Eye (tissue), 1 donor: ENCODE results near the gene TST.

Experiments used
- DNase-seq: peaks from one replicate; pipeline ENCODE4 v3.0.0-alpha.2; 2015

Gene TST

DNA sequence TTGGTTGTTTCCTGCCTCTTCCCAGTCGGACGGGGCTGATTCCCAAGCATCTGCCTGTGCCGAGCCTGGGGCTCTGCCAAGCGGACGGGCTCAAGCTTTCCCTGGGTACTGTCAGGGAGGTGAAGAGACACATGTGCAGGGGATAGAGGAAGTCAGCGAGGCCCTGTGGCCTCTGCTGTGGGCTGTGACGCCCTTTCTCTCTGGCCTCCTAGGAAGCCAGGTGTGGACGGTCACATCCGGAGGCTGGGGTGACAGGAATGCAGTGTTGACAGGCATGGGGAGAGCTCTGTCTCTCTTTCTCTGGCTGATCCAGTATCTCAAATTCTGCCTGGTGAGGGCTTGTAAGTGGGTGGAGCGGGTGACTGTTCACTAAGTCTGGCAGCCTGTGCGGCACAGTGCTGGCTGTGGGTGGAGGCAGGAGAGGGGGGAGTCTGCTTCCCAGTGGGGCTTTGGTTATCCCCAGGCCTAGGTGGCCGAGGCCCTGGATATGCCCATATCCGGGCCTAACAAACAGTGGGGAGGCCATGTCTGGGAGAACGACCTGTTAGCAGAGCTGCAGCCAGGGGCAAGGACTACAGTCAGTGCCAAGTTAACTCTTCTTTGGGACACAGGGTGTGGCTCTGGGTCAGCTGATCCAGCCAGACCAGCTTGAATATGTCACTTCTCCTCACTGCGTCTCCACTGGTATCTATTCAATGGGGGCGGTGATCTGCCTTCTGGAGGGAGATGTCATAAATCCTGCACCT, 34.2 kb upstream of the TST start:
- no peak for DNase-seq

DNA sequence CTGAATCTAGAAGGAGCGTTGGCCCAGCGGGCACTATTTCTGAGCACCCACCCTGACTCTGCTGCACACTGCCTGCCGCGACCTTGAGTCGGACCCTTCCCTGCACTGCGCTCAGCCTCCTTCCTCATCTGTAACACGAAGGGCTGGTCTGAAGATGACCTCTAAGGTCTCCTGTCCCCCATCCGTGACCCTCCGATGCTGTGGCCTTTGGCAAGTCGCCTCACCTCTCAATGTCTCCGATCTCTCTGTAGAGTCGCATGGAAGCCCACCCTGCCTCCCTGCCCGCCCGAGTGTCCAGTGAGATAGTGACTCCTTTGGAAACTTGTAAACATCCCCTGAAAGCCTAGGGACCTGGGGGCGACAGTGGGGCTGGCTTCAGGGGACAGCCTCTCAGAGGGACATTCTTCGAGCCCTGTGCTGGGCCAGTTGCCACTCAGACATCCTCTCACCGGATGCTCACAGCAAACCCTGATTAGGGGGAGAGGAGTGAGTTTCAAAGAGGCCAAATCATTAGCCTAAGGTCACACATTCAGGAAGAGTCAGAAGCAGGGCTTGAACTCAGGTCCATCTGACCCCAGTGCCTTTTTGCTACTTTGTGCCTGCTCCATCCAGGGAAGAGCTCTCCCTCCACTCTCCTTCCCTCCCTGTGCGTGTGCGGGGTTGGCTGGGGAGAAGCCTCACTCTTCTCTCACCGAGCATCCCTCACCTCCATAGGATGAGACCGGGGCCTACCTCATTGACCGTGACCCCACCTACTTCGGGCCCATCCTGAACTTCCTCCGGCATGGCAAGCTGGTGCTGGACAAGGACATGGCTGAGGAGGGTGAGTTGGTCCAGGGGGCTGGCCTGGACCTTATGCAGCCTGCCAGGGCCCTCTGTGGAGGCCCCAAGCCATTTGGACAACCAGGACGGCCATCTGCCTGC, 33.4 kb upstream of the TST start:
- no peak for DNase-seq

DNA sequence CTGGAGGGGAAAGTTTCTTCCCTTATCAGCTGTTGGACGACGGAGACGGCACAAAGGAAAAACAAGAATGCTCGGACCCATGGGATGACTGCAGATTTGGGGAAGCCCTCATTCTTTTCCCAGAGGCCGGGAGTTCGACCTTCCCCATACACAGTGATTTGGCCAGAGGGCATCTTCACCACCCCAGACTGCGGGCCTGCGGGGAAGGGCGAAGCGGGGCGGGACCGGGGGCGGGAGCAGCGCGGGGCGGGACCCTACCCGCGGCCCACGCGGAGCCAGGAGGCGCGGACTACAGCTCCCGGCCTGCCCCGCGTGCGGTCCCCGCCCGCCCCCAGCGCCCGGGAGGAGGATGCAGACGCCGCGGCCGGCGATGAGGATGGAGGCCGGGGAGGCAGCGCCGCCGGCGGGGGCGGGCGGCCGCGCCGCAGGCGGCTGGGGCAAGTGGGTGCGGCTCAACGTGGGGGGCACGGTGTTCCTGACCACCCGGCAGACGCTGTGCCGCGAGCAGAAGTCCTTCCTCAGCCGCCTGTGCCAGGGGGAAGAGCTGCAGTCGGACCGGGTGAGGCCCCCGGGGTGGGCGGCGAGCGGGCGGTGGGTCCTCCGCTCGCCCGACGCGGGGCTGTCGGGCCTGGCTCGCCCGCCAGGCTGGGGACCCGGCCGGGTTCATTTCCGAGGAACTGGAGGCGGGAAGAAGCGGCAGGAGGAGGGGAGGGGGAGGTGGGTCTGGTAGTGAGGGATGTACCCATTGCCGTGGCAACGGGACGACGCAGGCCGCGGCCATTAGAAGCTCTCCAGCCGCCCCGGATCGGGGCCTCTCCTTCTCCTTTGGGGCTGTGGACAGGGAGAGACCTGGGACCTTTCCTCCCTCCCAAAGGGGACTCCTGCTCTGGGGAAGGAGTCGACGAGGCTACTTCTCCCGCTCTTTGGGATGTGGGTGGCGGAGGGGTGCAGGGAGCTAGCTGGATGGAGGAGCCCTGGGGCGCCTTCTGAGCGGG, 32.4 kb upstream of the TST start, which contains the start of gene KCTD17:
TSS of gene KCTD17 (plus strand) at position 352 of the 995 bp plus-strand sequence. CDS start at position 371, 19 bp downstream.
- peak; percentile 82 for DNase-seq

DNA sequence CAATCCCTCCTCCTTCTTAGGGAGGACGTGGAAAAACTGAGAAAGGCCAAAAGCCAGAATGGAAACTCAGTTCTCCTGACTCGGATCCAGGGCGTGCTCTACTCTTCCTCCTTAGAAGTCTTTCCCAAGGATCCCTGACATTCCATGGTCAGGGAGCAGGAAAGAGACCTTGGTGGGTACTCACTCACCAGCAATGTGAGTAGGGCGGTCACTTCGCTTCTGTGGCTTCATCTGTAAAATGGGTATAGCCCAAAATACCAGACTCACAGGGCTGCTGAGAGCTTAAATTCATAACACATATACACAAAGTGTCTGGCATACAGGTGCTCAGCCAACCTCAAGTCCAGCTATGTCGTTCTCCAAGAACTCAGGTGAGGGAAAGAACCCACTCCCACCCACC, 31.7 kb upstream of the TST start:
- DNase-seq = no peak

DNA sequence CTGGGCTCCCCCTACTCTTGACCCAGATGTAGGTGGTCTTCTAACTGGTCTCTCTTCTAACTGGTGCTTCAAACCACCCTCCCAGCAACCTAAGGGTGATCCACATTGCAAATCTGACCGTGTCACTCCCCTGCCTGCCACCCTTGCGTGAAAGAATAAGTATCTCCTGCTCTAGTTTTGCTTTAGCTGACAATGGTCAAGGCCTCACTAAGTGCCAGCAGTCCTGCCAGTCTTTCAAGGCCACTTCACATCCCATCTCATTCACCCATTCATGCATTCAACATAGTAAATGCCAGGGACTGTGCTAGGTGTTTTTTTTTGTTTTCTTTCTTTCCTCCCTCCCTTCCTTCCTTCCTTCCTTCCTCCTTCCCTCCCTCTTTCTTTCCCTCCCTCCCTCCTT, 30.0 kb upstream of the TST start:
- DNase-seq = no peak

DNA sequence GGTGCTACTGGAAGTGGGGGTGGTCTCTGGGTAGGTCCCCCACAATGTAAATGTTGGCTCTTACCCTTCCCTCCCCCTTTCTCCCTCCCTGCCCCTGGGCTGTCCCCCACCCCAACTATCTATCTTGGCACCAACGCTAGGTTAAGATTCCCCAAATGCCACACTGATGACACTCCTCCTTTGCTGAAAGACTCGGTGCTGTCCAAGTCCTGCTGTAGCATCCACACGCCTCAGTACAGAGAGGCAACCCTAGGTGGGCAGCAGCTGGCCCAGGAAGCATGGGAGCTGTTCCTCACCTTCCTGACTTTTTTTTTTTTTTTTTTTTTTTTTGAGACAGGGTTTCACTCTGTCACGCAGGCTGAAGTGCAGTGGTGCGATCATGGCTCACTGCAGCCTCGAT, 28.9 kb upstream of the TST start:
- DNase-seq = no peak

DNA sequence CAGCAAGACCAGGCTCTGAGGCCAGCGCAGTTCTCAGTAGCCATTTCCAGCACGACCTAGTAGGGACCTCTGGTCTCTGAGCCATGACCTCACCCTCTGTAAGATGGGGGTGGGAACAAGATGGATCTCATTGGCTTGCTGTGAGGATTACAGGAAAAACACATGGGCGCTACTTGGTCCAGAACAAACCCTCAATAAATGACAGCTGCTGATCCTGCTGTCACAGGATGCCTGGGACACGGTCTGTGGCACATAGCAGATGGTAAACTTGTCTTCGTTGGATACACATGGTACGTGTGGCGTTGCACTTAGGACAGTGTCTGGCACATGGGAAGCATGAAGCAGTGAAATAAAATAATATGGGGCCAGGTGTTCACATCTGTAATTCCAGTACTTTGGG, 27.8 kb upstream of the TST start:
- DNase-seq = peak; percentile 56

DNA sequence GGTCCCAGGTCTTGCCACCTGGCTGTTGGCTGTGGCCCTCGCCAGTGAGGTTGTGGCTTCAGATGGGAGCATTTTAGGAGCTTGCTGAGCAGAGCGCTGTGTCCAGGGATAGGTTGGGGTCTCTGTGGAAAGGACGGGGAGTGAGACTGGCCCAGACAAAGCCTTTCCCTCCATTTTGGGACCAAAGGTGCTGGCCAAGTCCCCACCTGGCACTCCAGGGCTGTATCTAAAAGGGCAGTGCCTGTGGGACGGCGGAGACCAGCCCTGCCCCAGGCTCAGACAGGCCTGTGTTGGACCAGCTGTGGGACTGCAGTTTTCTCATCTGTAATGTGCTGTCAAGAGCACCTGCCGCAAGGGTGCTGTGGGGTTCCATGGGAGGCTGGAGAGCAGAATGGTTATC, 27.3 kb upstream of the TST start:
- no peak for DNase-seq

DNA sequence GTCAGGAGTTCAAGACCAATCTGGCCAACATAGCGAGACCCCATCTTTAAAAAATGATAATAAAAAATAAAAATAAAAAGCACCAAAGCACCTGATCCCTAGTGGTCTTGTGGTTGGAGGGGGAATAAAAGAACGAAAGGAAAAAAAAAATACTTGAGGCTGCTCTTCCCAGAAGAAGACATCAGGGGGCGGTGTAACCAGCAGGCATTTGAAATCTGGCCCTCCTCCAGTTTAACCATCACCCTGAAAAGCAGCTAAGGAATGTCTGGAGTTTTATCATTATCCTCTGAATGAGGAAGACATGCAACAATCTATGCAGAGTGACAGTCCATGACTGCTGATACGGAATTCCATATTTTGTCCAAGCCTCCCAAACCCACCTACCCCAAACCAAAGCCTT, 26.7 kb upstream of the TST start:
- DNase-seq = peak; percentile 39

DNA sequence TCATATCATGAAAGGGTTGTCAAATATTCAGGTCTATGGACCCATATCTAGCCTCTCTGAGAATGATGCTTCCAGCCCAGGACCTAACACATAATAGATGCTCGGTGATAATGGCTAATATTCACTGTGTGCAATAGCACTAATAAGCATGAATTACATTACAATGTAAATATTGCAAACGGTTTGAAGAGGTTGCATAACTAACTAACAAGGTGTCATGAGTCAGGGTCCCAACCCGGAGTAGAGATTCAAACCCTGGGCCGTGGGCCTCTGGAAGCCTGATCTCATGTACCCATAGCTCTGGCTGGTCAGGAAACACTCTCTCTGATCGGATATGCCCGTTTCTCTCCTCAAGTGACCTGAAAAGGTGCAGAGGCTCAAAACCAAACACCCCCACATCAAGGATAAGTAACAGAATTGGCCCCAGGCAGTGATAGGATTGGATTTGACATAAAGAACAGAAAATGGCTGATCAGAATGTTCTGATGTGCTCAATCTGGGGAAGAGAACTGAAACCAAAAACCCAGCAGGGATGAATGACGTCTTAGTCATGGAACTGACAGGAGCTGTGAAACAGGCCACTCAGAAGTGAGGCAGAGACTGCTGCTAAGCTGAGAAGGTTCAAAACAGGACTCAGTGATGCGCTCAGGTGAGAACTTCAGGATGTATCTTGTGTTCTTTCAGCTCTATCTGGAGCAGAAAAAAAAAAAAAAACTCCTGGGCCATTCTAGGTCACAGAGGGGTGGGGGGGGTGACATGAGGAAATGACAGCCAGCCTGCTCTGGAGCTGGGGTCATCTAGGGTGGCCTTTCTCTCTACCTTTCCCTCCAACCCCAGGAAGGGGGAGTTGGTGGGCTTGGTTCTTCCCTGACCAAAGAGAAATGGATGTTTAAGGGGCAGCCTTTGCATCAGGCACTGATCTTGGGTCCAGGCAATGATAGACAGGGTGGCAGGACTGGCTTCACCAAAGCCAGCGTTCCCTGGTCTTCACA, 25.7 kb upstream of the TST start:
- no peak for DNase-seq

DNA sequence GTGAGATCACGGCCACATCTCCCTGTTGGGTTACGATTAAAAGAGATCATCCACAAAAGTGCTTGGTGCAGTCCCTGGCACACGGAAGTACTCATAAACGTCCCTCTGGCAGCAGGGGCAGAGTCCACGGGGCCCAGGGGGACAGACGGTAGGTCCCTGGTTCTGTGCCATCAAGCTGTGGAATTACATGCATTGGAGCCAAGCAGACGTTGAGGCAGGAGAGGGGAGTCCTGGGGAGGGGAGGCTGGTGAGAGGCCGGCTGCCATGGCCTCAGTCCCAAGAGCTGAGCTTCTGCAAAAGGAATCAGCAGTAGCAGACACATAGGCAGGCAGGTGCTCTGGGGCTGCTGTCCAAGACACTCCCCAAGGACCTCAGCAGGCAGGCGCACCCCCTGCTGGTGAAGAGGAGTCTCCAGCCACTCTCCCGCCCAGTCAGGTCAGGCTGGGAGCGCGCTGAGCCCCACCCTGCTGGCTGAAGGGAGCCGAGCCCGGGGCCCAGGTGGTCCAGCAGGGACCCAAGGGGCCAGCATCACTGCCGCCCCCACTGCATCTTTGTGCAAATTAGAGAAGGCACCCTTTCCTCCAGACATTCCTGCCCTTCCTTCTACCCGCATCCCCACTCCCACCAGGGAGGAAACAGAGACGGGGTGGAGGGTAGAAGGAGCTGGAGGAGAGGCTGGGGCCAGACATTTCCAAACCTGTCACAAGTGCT, 24.7 kb upstream of the TST start:
- peak; percentile 39 for DNase-seq

DNA sequence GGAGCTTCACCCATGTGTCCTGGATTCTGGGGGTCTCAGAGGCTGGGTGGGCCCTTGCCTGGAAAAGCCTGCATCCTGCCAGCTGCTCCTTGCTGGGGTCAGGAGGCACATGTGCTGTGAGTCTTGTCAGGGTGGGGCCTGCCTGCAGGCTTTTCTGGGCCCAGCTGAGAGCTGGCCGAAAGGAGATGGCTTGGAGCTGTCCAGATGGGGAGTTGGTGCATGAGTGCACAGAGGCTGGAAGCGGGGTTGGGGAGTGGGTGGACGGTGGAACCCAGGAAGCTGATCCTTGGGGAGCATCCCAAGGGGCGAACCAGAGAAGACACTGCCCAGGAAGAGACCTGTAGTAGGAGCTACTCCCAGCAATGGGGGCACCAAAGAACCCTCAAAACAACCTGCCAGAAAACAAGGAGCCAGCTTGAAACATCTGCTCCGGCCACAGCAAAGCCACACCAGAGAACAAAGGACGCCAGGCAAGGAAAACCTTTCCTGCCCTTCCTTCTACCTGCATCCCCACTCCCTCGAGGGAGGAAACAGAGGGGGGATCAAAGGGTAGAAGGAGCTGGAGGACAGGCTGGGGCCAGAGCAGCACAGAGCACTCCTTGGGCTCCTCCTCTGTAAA, 24.1 kb upstream of the TST start:
- DNase-seq = peak; percentile 48

DNA sequence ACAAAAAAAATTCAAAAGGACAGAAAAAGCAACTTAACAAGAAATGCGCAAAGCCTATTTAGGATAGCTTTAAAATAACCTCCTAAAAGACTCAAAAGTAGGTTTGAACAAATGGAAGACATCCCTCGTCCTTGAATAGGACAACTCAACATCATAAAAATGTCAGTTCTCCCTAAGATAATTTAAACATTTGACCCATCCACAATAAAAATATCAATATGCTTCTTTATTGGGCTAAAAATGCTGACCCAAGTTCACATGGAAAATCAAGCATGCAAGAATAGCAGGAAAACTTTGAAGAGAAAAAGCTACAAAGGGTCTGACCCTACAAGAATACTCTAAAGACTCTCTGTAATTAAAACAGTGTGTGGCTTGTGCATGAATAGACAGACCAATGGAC, 20.2 kb upstream of the TST start:
- DNase-seq = no peak

DNA sequence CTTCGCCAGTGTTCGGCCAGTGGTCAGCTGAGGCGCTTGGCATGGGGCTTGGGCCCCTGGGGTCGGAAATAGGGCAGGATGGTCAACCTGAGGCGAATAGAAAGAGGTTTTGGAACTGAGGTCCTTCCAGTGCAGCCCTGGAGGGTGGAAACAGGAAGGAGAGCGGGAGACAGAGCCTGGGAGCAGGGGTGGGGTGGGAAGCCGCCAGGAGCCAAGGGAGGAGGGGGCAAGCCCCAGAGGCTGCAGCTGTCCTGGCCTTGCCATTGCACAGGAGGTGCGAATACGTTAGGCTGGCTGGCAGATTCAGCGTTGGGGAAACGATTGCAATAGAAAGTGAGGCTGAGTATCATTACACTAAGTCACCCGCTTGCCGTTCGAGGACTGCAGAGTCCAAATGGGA, 18.4 kb upstream of the TST start:
- DNase-seq = no peak

DNA sequence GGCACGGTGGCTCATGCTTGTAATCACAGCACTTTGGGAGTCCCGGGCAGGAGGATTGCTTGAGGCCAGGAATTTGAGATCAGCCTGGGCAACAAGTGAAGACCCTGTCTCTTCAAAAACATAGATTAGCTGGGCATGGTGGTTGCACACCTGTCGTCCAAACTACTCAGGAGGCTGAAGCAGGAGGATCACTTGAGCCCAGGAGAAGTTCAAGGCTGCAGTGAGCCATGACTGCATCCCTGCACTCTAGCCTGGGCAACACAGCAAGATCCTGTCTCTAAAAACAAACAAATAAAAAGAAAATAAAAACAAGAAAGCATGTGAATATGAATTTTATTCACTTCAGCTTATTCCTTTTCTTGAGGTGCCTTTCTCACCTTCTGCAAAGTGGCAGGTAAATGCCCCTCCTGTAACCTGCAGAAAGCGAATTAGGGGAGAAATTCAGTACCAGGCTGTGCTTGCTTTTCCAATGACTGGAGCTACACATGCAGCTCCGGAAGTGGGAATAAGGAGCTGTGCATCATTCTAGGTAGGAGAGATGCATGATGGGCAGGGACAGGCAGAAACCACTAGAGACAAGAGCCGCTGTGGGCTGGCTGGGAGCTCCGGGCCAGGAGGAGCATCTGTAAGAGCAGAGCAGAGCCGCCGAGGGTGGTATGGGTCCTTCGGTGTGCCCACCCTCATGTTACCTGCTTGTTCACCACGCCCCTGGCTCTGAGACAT, 17.6 kb upstream of the TST start:
- DNase-seq = no peak

DNA sequence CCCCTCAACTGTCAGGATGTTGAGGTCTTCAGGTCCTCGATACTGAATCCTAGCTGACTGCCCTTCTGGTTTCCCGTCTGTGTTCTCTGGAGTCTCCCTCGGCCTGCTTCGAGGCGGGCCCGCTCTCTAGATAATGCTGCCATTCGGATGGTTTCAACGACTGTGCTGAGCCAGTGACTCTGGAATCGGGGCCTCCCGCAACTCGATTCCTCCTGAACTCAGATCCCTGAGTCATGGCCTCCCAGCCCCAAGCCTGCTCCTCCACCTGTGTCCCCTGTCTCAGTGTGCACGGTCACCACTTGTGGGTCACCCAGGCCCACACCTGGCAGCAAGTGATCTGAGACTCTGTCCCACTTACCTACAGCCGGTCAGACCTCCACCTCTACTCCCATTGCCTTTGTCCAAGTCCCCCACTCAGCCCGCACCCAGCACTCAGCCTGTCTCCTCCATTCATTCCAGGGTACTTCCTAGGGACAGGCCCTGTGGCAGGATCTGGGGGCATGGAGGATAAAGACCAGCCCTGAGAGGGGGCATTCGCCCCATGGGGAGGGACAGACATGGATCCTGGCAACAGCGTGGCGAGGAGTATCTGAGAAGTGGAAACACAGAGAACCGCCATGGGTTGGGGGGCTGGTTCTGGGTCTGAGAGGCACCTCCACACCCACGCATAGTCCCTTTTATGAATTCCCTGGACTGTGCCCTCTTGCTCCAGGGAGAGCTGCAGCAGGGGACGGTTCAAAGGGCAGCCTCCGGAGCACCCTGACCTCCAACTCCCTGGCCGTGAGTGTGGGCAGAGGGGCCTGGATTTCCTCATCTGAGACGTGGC, 14.6 kb upstream of the TST start:
- no peak for DNase-seq

DNA sequence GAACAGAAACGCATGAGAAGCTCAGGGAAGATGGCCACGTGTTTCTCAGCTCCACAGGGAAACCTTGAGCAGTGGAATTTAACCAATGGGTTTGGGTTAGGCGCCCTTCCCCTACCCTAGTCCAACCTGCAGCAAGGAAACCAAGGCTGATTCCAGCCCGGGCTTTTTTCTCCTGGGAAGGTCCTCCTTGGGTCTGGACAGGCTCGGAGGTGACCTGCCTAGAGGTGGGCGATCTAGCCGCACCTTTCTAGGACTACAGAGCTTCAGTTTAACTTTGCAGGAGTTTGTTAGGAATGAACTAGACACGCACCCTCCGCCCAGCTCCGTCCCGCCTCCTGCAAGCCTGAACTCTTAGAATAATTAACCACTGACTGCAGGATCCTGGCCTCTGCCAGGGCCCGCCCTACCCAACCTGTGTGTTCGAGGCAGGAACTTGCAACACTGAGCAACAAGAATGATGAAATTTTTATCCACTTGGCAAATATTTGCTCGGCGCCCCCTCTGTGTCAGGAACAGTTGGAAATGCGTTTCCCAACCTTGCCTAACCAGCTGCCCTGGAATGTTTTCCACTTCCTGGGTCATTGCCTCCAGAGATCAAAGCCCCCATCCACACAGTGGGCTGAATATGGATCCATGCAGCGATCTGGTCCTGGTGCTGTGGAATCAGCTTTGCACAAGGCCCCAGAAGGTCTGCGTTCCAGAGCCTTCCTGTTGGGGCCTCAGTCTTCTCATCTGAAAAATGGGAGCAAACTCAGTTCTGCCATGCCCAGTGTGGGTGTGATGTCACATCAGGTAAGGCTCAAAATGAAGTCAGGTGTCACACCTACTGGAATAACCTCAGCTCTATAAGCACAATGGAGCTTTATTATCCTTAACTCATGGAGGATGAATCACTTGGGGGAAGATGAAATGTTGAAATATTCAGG, 13.6 kb upstream of the TST start:
- DNase-seq = no peak

DNA sequence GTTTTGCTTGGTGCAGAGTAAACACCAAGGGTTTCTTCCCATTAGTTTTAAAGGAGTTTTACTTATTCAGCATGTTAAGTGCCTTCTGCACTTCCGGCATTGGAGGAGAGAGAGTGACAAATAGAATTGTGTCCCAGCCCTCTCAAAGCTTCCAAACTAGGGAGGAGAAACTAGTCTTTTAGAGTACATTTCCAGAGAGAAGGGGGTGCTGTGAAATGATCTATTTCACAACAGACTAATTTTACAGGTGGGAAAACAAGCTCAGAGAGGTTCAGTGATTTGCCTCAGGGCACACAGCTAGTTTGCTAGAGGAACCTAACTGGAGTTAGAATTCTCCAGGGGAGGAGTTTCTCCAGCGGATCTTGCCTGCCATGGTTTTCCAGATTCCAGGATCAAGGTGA, 12.9 kb upstream of the TST start:
- DNase-seq = no peak
